ENCODE data around the gene TTC39C. TPM values are rescaled to one million over a fixed set of nuclear protein-coding genes. Genes with fewer than 3 reads are reported as not detected.

Gene TTC39C
- polyA plus RNA-seq, 3 donors = 4.3 to 29.5 (median 8.3) TPM

- Mint-ChIP-seq H3K4me3 (no peak overlapping the region), H3K27me3 (ENCODE audit: low read depth in 3 of 3) (peaks cover 0 to 2% (median 0%) of the 10 kb centered on the region in 3 donors), H3K36me3 (peaks cover 45 to 65% of the 10 kb centered on the region in 2 donors), H3K27ac (no peak overlapping the region), H3K9me3 (peaks cover 3 to 22% (median 11%) of the 10 kb centered on the region in 7 donors), H3K4me1 (peaks cover 14% of the 10 kb centered on the region)
- Histone ChIP-seq H3K36me3 (replicated peaks in 1 of 2; ENCODE audit: control insufficient read depth in 1 of 2, insufficient read depth in 2 of 2, low read length in 2 of 2) (peaks cover 22 to 61% of the 10 kb centered on the region in 2 donors), H3K4me2 (replicated peaks; ENCODE audit: extremely low read depth, low read length, poor library complexity, severe bottlenecking) (no peak overlapping the region), H3K9ac (ENCODE audit: insufficient read depth, low read length, poor library complexity, severe bottlenecking) (no peak overlapping the region), H4K20me1 (ENCODE audit: insufficient read depth, low read length) (peaks cover 4% of the 10 kb centered on the region), H3K9me3 (replicated peaks in 1 of 2; ENCODE audit: control insufficient read depth in 1 of 2, insufficient read depth in 1 of 2, low read length in 2 of 2) (peaks cover 6 to 7% of the 10 kb centered on the region in 2 donors), H3K79me2 (ENCODE audit: insufficient read depth, low read length) (peaks cover 6% of the 10 kb centered on the region), H3K27ac (ENCODE audit: low read depth in 1 of 2, low read length in 2 of 2) (no peak overlapping the region), H3K27me3 (ENCODE audit: control insufficient read depth in 2 of 2, insufficient read depth in 2 of 2, low read length in 2 of 2) (no peaks in the 10 kb centered on the region), H3K4me1 (ENCODE audit: control insufficient read depth in 1 of 2, insufficient read depth in 2 of 2, low read length in 2 of 2) (peaks cover 0 to 11% of the 10 kb centered on the region in 2 donors), H3K4me3 (replicated peaks in 1 of 3; ENCODE audit: low read depth in 2 of 3, low read length in 3 of 3) (no peak overlapping the region), H2AFZ (ENCODE audit: insufficient read depth, low read depth, low read length, poor library complexity, severe bottlenecking) (no peak overlapping the region)
- no peak for DNase-seq
- TF ChIP-seq CTCF (IDR thresholded peaks at IDR 0.05) = no peak
- intact Hi-C loops (cut with micrococcal nuclease) = no loop called here
- WGBS (ENCODE audit: insufficient coverage) = no CpG with 5 or more reads among the region's 1 CpG
Measured at GRCh38 chr18:24095976-24096375, 81.4 kb downstream of the TTC39C start.

GRCh38 chr18:24103320-24104021 is 88.9 kb downstream of the TTC39C start:
- 100% methylated on average over 3 of the region's 6 CpGs for WGBS (ENCODE audit: insufficient coverage)
- Mint-ChIP-seq H3K4me3 (no peak overlapping the region), H3K36me3 (peaks cover 48 to 73% of the 10 kb centered on the region in 2 donors), H3K4me1 (peaks cover 9% of the 10 kb centered on the region), H3K27ac (peak overlapping the region in 2 of 7 donors; percentile 25 to 30), H3K27me3 (ENCODE audit: low read depth in 3 of 3) (peaks cover 0 to 2% (median 0%) of the 10 kb centered on the region in 3 donors), H3K9me3 (peaks cover 2 to 9% (median 3%) of the 10 kb centered on the region in 7 donors)
- no peak for TF ChIP-seq CTCF (IDR thresholded peaks at IDR 0.05)
- no peak for DNase-seq
- Histone ChIP-seq H3K4me2 (replicated peaks; ENCODE audit: extremely low read depth, low read length, poor library complexity, severe bottlenecking) (no peak overlapping the region), H3K27ac (ENCODE audit: low read depth in 1 of 2, low read length in 2 of 2) (no peak overlapping the region), H3K9ac (ENCODE audit: insufficient read depth, low read length, poor library complexity, severe bottlenecking) (no peak overlapping the region), H3K27me3 (ENCODE audit: control insufficient read depth in 2 of 2, insufficient read depth in 2 of 2, low read length in 2 of 2) (no peaks in the 10 kb centered on the region), H3K4me3 (replicated peaks in 1 of 3; ENCODE audit: low read depth in 2 of 3, low read length in 3 of 3) (no peak overlapping the region), H3K4me1 (ENCODE audit: control insufficient read depth in 1 of 2, insufficient read depth in 2 of 2, low read length in 2 of 2) (peaks cover 6 to 8% of the 10 kb centered on the region in 2 donors), H3K9me3 (replicated peaks in 1 of 2; ENCODE audit: control insufficient read depth in 1 of 2, insufficient read depth in 1 of 2, low read length in 2 of 2) (no peaks in the 10 kb centered on the region), H3K79me2 (ENCODE audit: insufficient read depth, low read length) (peaks cover 6% of the 10 kb centered on the region), H2AFZ (ENCODE audit: insufficient read depth, low read depth, low read length, poor library complexity, severe bottlenecking) (no peak overlapping the region), H3K36me3 (replicated peaks in 1 of 2; ENCODE audit: control insufficient read depth in 1 of 2, insufficient read depth in 2 of 2, low read length in 2 of 2) (peaks cover 22 to 58% of the 10 kb centered on the region in 2 donors), H4K20me1 (ENCODE audit: insufficient read depth, low read length) (peaks cover 7% of the 10 kb centered on the region)
- intact Hi-C loops (cut with micrococcal nuclease) = no loop called here

All from CD14-positive monocyte (primary cell).